Activated CD4-positive, alpha-beta memory T cell treated with anti-CD3 and anti-CD28 coated beads, Interleukin-2, amount 10 ng/mL, durations not matched to agents 7 days and 5 days (primary cell): ENCODE results near the gene TNFRSF6B. TPM values are rescaled to one million over a fixed set of nuclear protein-coding genes. Genes with fewer than 3 reads are reported as not detected.
A peak's percentile ranks its signal among the peaks of the same experiment; 100 is the strongest.
"Not testable (repeated sequence)": the region's sequence is repeated elsewhere in the genome, so short reads cannot be mapped to it uniquely, and the experiment has no call there.

Experiments used
- CTCF ChIA-PET: fragments of 350-600 bp; sonication (Branson Sonifier 250); formaldehyde crosslinking; loops from one replicate; lab custom pipeline; 2021; ENCODE audit warnings: antibody characterized with exemption, inconsistent platforms; lab: Charles Lee
- POLR2A ChIA-PET: fragments of 350-600 bp; sonication (Branson Sonifier 250); formaldehyde crosslinking; loops from one replicate; lab custom pipeline; 2021; ENCODE audit warnings: antibody characterized with exemption; lab: Charles Lee
- DNase-seq: peaks from one replicate; pipeline ENCODE4 v3.0.0-alpha.2; 2020
- H3K27ac Mint-ChIP-seq: one replicate; pipeline ENCODE4 v1.8.0; 2021; ENCODE audit warnings: mild to moderate bottlenecking, mixed read lengths
- H3K27me3 Mint-ChIP-seq: one replicate; pipeline ENCODE4 v1.8.0; 2021; ENCODE audit warnings: mixed read lengths
- H3K36me3 Mint-ChIP-seq: one replicate; pipeline ENCODE4 v1.8.0; 2021; ENCODE audit warnings: low read depth, mixed read lengths
- H3K4me1 Mint-ChIP-seq: one replicate; pipeline ENCODE4 v1.8.0; 2021; ENCODE audit warnings: mixed read lengths
- H3K4me3 Mint-ChIP-seq: one replicate; pipeline ENCODE4 v1.8.0; 2021; ENCODE audit warnings: mild to moderate bottlenecking, mixed read lengths
- H3K9me3 Mint-ChIP-seq: one replicate; pipeline ENCODE4 v1.8.0; 2021; ENCODE audit warnings: mixed read lengths
- total RNA-seq, 2 experiments: library from RNA; stranded (reverse); gene quantifications; one replicate each; pipeline ENCODE4 v1.2.3, GENCODE V29; 2021

The TNFRSF6B gene
- total RNA-seq, 2 experiments from 2014 or later = not detected

DNA sequence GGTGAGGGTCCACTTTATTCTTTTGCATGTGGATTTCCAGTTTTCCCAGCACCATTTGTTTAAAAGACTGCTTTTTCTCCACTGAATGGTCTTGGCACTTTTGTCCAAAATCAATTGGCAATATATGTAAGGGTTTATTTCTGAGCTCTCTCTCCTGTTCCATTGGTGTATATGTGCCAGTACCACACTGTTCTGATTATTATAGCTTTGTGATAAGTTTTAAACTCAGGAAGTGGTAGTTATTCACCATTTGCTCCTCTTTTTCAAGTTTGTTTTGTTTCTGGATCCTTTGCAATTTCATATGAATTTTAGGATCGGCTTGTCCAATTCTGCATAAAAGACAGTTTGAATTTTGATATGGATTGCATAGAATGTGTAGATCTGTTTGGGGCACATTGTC lies 15.7 kb downstream of the TNFRSF6B start:
- POLR2A ChIA-PET = interaction anchor here (0.7 to 2.0 kb wide), 4 partner anchors 14 to 27 kb away, joined by 3 to 7 read pairs (median 4); no protein-coding TSS in a partner anchor
- Mint-ChIP-seq H3K36me3 (peaks cover 72% of the 10 kb centered on the region), H3K27me3 (no peaks in the 10 kb centered on the region), H3K9me3 (peaks cover 10% of the 10 kb centered on the region), H3K4me1 (peaks cover 54% of the 10 kb centered on the region), H3K4me3 (no peak overlapping the region), H3K27ac (no peak overlapping the region)
- DNase-seq = no peak
- CTCF ChIA-PET = interaction anchor here (1.5 kb wide), 1 partner anchor 327 kb away, joined by 3 read pairs; no protein-coding TSS in a partner anchor

DNA sequence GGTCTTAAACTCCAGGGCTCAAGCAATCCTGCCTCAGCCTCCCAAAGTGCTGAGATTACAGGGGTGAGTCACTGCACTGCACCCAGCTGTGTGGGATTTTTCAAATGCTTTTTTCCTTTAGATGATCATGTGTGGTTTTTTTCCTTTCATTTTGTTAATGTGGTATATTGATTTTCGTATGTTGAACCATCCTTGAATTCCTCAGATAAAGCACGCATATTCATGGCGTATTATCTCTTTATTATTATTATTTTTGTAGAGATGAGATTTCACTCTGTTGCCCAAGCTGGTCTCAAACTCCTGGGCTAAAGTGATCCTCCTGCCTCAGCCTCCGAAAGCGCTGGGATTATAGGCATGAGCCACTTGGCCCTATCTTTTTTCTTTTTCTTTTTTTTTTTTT lies 18.4 kb downstream of the TNFRSF6B start:
- DNase-seq = no peak
- H3K4me3 Mint-ChIP-seq = no peak overlapping the region
- H3K27ac Mint-ChIP-seq = no peak overlapping the region
- H3K4me1 Mint-ChIP-seq = peaks cover 47% of the 10 kb centered on the region
- ChIA-PET CTCF (interaction anchor here (0.8 to 1.5 kb wide), 2 partner anchors 9 to 21 kb away, joined by 3 read pairs; partner anchors contain the start of gene LIME1), POLR2A (no interaction called here)
- H3K27me3 Mint-ChIP-seq = no peaks in the 10 kb centered on the region
- peaks cover 15% of the 10 kb centered on the region for H3K9me3 Mint-ChIP-seq
- H3K36me3 Mint-ChIP-seq = peaks cover 85% of the 10 kb centered on the region

DNA sequence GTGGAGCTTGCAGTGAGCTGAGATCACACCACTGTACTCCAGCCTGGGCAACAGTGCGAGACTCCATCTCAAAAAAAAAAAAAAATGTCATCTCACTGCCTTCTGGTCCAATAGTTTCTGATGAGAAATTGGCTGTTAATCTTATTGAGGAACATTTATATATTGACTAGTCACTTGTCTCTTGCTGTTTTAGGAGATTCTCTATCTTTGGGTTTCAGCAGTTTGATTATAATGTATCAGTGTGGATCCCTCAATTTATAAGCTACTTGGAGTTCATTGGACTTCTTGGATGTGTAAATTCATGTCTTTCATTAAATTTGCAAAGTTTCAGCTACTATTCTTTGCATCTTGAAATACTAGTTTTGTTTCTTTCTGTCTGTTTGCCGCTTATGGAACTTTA lies 22.5 kb downstream of the TNFRSF6B start:
- H3K4me1 Mint-ChIP-seq = peaks cover 37% of the 10 kb centered on the region
- peaks cover 12% of the 10 kb centered on the region for H3K9me3 Mint-ChIP-seq
- no peak for DNase-seq
- no peak overlapping the region for H3K27ac Mint-ChIP-seq
- no peaks in the 10 kb centered on the region for H3K27me3 Mint-ChIP-seq
- H3K4me3 Mint-ChIP-seq = no peak overlapping the region
- peaks cover 79% of the 10 kb centered on the region for H3K36me3 Mint-ChIP-seq
- ChIA-PET CTCF (interaction anchor here (5.2 kb wide), 1 partner anchor 11 kb away, joined by 13 read pairs; the partner anchor contains the start of genes ARFRP1 and ZGPAT), POLR2A (no interaction called here)

DNA sequence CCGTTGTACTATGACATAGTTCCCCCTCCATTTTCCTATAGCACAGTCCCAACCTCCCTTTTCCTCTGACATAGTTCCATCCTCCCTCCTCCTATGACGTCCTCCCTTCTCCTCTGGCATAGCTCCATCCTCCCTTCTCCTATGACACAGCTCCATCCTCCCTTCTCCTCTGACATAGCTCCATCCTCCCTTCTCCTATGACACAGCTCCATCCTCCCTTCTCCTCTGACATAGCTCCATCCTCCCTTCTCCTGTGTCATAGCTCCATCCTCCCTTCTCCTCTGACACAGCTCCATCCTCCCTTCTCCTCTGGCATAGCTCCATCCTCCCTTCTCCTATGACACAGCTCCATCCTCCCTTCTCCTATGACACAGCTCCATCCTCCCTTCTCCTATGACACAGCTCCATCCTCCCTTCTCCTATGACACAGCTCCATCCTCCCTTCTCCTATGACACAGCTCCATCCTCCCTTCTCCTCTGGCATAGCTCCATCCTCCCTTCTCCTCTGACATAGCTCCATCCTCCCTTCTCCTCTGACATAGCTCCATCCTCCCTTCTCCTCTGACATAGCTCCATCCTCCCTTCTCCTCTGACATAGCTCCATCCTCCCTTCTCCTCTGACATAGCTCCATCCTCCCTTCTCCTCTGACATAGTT lies 26.6 kb downstream of the TNFRSF6B start:
- Mint-ChIP-seq H3K4me1 (peaks cover 38% of the 10 kb centered on the region), H3K36me3 (peaks cover 71% of the 10 kb centered on the region), H3K9me3 (peaks cover 18% of the 10 kb centered on the region)
- ChIA-PET POLR2A (interaction anchor here (0.6 to 1.1 kb wide), 3 partner anchors 14 to 142 kb away, joined by 3 read pairs; partner anchors contain the start of genes LIME1 and TPD52L2), CTCF (interaction anchor here (5.2 kb wide), 1 partner anchor 15 kb away, joined by 13 read pairs; the partner anchor contains the start of genes ARFRP1 and ZGPAT)
- H3K27ac Mint-ChIP-seq, H3K27me3 Mint-ChIP-seq, H3K4me3 Mint-ChIP-seq, DNase-seq: not testable (repeated sequence)

DNA sequence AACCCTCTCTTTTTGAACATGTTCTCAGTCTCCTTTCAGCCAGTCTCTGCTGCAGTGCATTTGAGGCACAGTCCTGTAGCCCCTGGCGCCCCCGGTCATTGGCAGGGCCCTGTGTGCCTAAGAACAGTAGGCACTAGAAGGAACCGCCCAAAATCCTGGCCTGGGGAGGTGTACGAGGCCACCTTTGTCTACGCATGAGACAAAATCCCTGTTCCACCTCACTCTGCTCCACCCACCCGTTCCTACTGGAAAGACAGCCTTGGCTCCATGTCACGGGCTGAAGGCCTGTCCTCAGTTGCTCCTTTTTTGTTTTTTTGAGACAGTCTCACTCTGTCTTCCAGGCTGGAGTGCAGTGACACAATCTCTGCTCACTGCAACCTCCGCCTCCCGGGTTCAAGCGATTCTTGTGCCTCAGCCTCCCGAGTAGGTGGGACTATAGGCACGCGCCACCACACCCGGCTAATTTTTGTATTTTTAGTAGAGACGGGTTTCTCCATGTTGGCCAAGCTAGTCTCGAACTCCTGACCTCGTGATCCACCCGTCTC lies 33.8 kb downstream of the TNFRSF6B start:
- Mint-ChIP-seq H3K36me3 (peaks cover 52% of the 10 kb centered on the region), H3K4me1 (peaks cover 34% of the 10 kb centered on the region)
- POLR2A ChIA-PET = interaction anchor here (1.6 to 3.8 kb wide), 4 partner anchors 7 to 22 kb away, joined by 4 to 29 read pairs (median 8); partner anchors contain the start of genes ARFRP1, LIME1, SLC2A4RG and ZGPAT
- DNase-seq, H3K27ac Mint-ChIP-seq, H3K4me3 Mint-ChIP-seq, H3K27me3 Mint-ChIP-seq, CTCF ChIA-PET, H3K9me3 Mint-ChIP-seq: not testable (repeated sequence)

DNA sequence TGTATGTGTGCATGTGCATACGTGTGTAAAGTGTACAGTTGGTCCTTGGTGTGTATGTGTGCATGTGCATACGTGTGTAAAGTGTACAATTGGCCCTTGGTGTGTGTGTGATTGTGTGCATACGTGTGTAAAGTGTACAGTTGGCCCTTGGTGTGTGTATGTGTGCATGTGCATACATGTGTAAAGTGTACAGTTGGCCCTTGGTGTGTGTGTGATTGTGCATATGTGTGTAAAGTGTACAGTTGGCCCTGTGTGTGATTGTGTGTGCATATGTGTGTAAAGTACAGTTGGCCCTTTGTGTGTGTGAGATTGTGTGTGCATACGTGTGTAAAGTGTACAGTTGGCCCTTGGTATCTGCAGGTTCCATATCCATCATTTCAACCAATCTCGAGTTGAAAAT lies 35.0 kb downstream of the TNFRSF6B start:
- Mint-ChIP-seq H3K9me3 (peaks cover 3% of the 10 kb centered on the region), H3K27me3 (no peaks in the 10 kb centered on the region), H3K4me3 (no peak overlapping the region), H3K36me3 (peaks cover 53% of the 10 kb centered on the region), H3K27ac (no peak overlapping the region), H3K4me1 (peaks cover 43% of the 10 kb centered on the region)
- CTCF ChIA-PET = interaction anchor here (0.7 kb wide), 1 partner anchor 25 kb away, joined by 3 read pairs; no protein-coding TSS in a partner anchor
- no peak for DNase-seq
- POLR2A ChIA-PET = interaction anchor here (1.9 kb wide), 1 partner anchor 23 kb away, joined by 8 read pairs; the partner anchor contains the start of genes ARFRP1 and ZGPAT

DNA sequence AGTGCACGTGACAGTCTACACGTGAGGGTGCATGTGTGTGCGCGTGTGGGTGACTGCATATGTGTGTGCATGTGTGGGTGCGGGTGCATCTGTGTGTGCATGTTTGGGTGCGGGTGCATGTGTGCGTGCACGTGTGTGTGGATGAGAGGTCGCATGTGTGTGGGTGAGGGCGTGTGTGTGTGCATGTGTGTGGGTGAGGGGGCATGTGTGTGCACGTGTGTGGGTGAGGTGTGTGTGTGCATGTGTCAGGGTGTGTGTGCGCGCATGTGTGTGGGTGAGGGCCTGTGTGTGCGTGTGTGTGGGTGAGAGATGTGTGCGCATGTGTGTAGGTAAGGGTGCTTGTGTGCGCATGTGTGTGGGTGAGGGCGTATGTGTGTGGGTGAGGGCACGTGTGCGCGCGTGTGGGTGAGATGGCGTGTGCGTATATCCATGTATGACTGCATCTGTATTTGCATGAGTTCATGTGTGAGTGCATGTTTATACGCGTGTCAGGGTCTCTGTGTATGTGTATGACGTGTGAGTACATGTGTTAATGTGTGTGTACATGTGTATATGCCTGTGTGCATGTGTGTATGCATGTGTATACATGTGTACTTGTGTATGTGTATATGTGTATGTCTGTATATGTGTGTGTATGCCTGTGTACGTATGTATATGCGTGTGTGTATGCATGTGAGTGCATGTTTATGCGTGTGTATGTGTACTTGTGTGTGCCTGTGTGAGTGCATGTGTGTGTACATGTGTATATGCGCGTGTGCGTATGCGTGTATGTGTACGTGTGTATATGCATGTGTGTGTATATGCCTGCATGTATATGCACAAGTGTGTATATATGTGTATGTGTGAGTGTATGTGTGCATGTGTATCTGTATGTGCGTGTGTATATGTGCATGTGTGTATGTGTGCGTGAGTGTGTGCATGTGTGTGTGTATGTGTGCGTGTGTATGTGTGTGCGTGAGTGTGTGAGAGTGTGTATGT lies 36.0 kb downstream of the TNFRSF6B start:
- H3K36me3 Mint-ChIP-seq = peaks cover 50% of the 10 kb centered on the region
- DNase-seq = no peak
- no peak overlapping the region for H3K4me3 Mint-ChIP-seq
- H3K4me1 Mint-ChIP-seq = peaks cover 40% of the 10 kb centered on the region
- H3K27me3 Mint-ChIP-seq = no peaks in the 10 kb centered on the region
- CTCF ChIA-PET = no interaction called here
- POLR2A ChIA-PET = interaction anchor here (7.3 kb wide), 1 partner anchor 27 kb away, joined by 120 read pairs; the partner anchor contains the start of genes ARFRP1 and ZGPAT
- no peak overlapping the region for H3K27ac Mint-ChIP-seq
- H3K9me3 Mint-ChIP-seq = no peaks in the 10 kb centered on the region

DNA sequence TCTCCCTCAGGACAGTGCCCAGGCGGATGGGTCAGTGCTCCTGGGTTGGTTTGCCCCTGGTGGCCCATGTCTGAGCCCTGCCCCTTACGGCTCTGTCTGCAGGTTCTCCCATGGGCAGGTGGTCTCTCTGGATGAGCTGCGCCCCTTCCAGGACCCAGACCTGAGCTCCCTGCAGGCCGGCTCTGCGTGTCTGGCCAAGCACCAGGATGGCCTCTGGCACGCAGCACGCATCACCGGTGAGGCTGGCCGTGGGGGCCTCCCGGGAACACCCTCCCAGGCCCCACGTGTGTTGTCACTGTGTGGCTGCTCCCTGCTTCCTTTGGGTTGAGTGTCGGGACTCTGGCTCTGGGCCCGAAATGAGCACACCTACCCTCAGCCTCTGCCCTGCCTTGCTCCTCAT lies 36.7 kb downstream of the TNFRSF6B start:
- POLR2A ChIA-PET = interaction anchor here (7.3 kb wide), 1 partner anchor 28 kb away, joined by 120 read pairs; the partner anchor contains the start of genes ARFRP1 and ZGPAT
- Mint-ChIP-seq H3K4me3 (no peak overlapping the region), H3K4me1 (peaks cover 34% of the 10 kb centered on the region), H3K9me3 (no peaks in the 10 kb centered on the region), H3K27me3 (no peaks in the 10 kb centered on the region), H3K36me3 (peaks cover 47% of the 10 kb centered on the region), H3K27ac (no peak overlapping the region)
- DNase-seq = no peak
- CTCF ChIA-PET = no interaction called here

DNA sequence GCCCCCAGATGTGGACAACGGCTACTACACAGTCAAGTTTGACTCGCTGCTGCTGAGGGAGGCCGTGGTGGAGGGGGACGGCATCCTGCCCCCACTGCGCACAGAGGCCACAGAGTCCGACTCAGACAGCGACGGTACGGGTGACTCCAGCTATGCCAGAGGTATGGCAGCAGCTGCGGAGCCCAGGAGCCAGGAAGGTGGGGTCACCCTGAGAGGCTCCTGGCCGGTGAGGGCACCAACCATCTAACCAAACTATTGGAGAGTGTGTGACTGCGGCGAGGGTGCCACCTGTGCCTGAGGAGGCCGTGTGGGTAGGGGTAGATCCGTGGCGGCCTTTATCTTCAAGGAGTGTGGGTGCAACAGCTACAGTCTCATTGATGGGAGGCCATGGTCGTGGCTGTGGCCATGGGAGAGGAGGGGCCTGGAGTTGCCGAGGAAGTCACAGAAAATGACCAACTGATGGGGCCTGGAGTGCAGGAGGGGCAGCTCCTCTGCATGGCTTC lies 37.2 kb downstream of the TNFRSF6B start:
- Mint-ChIP-seq H3K9me3 (no peaks in the 10 kb centered on the region), H3K27me3 (no peaks in the 10 kb centered on the region), H3K4me3 (no peak overlapping the region), H3K36me3 (peaks cover 42% of the 10 kb centered on the region), H3K4me1 (peaks cover 28% of the 10 kb centered on the region), H3K27ac (peak overlapping the region; percentile 64)
- CTCF ChIA-PET = no interaction called here
- no peak for DNase-seq
- POLR2A ChIA-PET = interaction anchor here (7.3 kb wide), 1 partner anchor 28 kb away, joined by 120 read pairs; the partner anchor contains the start of genes ARFRP1 and ZGPAT

DNA sequence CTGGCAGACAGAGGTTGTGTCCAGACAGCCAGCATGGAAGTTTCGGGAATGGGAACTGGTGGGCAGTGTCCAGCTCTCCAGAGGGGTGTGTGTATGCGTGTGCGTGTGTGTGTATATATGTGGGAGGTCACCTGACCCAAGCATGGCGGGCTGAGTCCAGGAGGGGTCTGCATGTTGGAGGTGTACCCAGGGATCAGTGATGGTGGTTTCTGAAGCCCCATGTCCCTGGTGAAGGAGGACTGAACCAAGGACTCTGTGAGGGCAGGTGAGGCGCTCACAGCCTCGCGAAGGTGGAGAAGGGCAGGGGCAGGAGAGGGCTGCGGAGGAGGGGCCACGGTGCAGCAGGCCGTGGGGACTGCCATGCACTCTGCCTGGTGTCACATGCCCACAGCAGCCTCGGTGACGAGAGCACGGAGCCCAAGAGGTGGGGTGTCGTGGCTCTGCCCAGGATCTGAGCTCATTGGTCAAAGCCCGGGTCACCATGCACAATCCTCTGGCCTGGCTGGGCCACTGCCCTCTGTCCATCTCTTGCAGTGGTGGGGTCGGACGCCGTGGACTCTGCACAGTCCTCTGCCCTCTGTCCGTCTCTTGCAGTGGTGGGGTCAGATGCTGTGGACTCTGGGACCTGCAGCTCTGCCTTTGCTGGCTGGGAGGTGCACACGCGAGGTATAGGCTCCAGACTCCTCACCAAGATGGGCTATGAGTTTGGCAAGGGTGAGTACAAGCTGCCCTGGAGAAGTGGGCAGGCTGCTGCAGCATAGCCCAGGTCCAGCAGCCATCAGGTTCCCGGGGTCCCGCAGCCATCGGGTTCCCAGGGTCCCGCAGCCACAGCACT lies 37.9 kb downstream of the TNFRSF6B start:
- peaks cover 38% of the 10 kb centered on the region for H3K36me3 Mint-ChIP-seq
- H3K27me3 Mint-ChIP-seq = no peaks in the 10 kb centered on the region
- H3K4me1 Mint-ChIP-seq = peaks cover 27% of the 10 kb centered on the region
- DNase-seq = no peak
- peak overlapping the region; percentile 64 for H3K27ac Mint-ChIP-seq
- no peaks in the 10 kb centered on the region for H3K9me3 Mint-ChIP-seq
- CTCF ChIA-PET = interaction anchor here (0.6 to 0.7 kb wide), 2 partner anchors 26 to 50 kb away, joined by 3 read pairs; partner anchors contain the start of genes ARFRP1 and ZGPAT
- H3K4me3 Mint-ChIP-seq = no peak overlapping the region
- POLR2A ChIA-PET = interaction anchor here (7.3 kb wide), 1 partner anchor 29 kb away, joined by 120 read pairs; the partner anchor contains the start of genes ARFRP1 and ZGPAT
